Endodermal cell (in vitro differentiated cells): ENCODE measurements around the gene SRCAP. TPM values are rescaled to one million over a fixed set of nuclear protein-coding genes. Genes with fewer than 3 reads are reported as not detected.
A peak's percentile ranks its signal among the peaks of the same experiment; 100 is the strongest.

ENCODE experiments used
- DNase-seq: peaks from one replicate; pipeline ENCODE4 v3.0.0-alpha.2; 2017
- H3K27ac ChIP-seq: 2 replicates; pipeline ENCODE4 v1.5.1; 2013; ENCODE audit warnings: mild to moderate bottlenecking, low read depth, low read length, moderate library complexity
- H3K27me3 ChIP-seq: 2 replicates; pipeline ENCODE4 v1.6.1; 2013; ENCODE audit warnings: mild to moderate bottlenecking, low read length, moderate library complexity; ENCODE audit not compliant: insufficient read depth, control insufficient read depth, poor library complexity, severe bottlenecking
- H3K36me3 ChIP-seq: 2 replicates; pipeline ENCODE4 v1.7.0; 2013; ENCODE audit warnings: mild to moderate bottlenecking, low read length, moderate library complexity; ENCODE audit not compliant: control insufficient read depth, insufficient read depth
- H3K4me1 ChIP-seq: one replicate; pipeline ENCODE4 v1.7.0; 2013; ENCODE audit warnings: low read length; ENCODE audit not compliant: control insufficient read depth, insufficient read depth
- H3K4me3 ChIP-seq: 2 replicates; pipeline ENCODE4 v1.5.1; 2013; ENCODE audit warnings: mild to moderate bottlenecking, low read length, moderate library complexity
- H3K9ac ChIP-seq: 2 replicates; pipeline ENCODE4 v1.6.1; 2013; ENCODE audit warnings: mild to moderate bottlenecking, low read length, moderate library complexity; ENCODE audit not compliant: poor library complexity, severe bottlenecking; ENCODE audit errors: extremely low read depth
- H3K9me3 ChIP-seq: 2 replicates; pipeline ENCODE4 v1.6.1; 2013; ENCODE audit warnings: mild to moderate bottlenecking, low read length, moderate library complexity; ENCODE audit not compliant: control insufficient read depth
- H3K27ac Mint-ChIP-seq: 2 replicates; pipeline ENCODE4 v1.8.0; 2020; ENCODE audit warnings: mixed read lengths
- H3K27me3 Mint-ChIP-seq: 2 replicates; pipeline ENCODE4 v1.8.0; 2021; ENCODE audit warnings: mild to moderate bottlenecking, mixed read lengths; ENCODE audit not compliant: insufficient read depth
- H3K36me3 Mint-ChIP-seq: 2 replicates; pipeline ENCODE4 v1.8.0; 2020; ENCODE audit warnings: low read depth, mixed read lengths
- H3K4me1 Mint-ChIP-seq: 2 replicates; pipeline ENCODE4 v1.8.0; 2020; ENCODE audit warnings: mixed read lengths
- H3K4me3 Mint-ChIP-seq: 2 replicates; pipeline ENCODE4 v1.8.0; 2020; ENCODE audit warnings: mild to moderate bottlenecking, moderate library complexity, mixed read lengths
- H3K9me3 Mint-ChIP-seq: 2 replicates; pipeline ENCODE4 v1.8.0; 2020; ENCODE audit warnings: mild to moderate bottlenecking, mixed read lengths
- CTCF ChIP-seq: fragments of 200-600 bp; sonication (generic); conservative IDR thresholded peaks from 2 replicates; pipeline ENCODE4 v1.5.0; 2021; ENCODE audit warnings: antibody characterized with exemption, mild to moderate bottlenecking
- WGBS, 2 experiments: methylation state at CpG; one replicate each; pipeline versions ENCODE4 v1.1.5 to v1.1.7; 2013; ENCODE audit warnings: missing lambda C conversion rate in 2 of 2, mixed read lengths in 1 of 2; ENCODE audit not compliant: insufficient coverage in 1 of 2, insufficient read length in 1 of 2; 5-methylcytosine and 5-hydroxymethylcytosine counted together
- total RNA-seq, 2 donors: library from RNA; stranded (reverse); fragmentation: NEBNext Ultra II Directional in 1 of 2; extraction: Animal tissue kit (Norgen Biotek cat#: 25700) in 1 of 2; gene quantifications; 2 replicates in 1 of 2; 3 replicates in 1 of 2; pipeline ENCODE4 v1.2.1, GENCODE V29; 2021

The SRCAP gene
- total RNA-seq, 2 donors from 2014 or later = 57.7 to 66.9 TPM

- H3K4me1 ChIP-seq = peaks cover 6% of the 10 kb centered on the region
- Mint-ChIP-seq H3K4me1 (peaks cover 15% of the 10 kb centered on the region), H3K27me3 (peaks cover 20% of the 10 kb centered on the region), H3K36me3 (peaks cover 37% of the 10 kb centered on the region), H3K4me3 (peak overlapping the region; percentile 80), H3K27ac (peak overlapping the region; percentile 79), H3K9me3 (no peaks in the 10 kb centered on the region)
- TF ChIP-seq CTCF = no peak
- WGBS, 2 experiments = 54 to 59% methylated on average over 26 to 32 of the region's 32 CpGs
- peak overlapping the region; percentile 84 for H3K4me3 ChIP-seq
- H3K36me3 ChIP-seq = peaks cover 38% of the 10 kb centered on the region
- H3K27ac ChIP-seq = peak overlapping the region; percentile 94
- H3K9ac ChIP-seq = peak overlapping the region; percentile 60
- no peaks in the 10 kb centered on the region for H3K9me3 ChIP-seq
- DNase-seq = no peak
- H3K27me3 ChIP-seq = no peaks in the 10 kb centered on the region
Measured at GRCh38 chr16:30656974-30657865, 41.8 kb upstream of the SRCAP start.

- H3K4me1 ChIP-seq = peaks cover 6% of the 10 kb centered on the region
- no peaks in the 10 kb centered on the region for H3K27me3 ChIP-seq
- peak within 1 kb of the TSS; percentile 94 for H3K27ac ChIP-seq
- H3K4me1 Mint-ChIP-seq = peaks cover 13% of the 10 kb centered on the region
- DNase-seq = peak; percentile 100
- peak within 1 kb of the TSS; percentile 93 for H3K4me3 ChIP-seq
- H3K27me3 Mint-ChIP-seq = peaks cover 16% of the 10 kb centered on the region
- WGBS, 2 experiments = 0 to 1% methylated on average over 38 to 86 of the region's 86 CpGs
- H3K9me3 Mint-ChIP-seq = no peaks in the 10 kb centered on the region
- peak; percentile 94 for TF ChIP-seq CTCF
- H3K36me3 Mint-ChIP-seq = peaks cover 41% of the 10 kb centered on the region
- peaks cover 46% of the 10 kb centered on the region for H3K36me3 ChIP-seq
- H3K9ac ChIP-seq = peak within 1 kb of the TSS; percentile 88
- no peaks in the 10 kb centered on the region for H3K9me3 ChIP-seq
- peak within 1 kb of the TSS; percentile 98 for H3K27ac Mint-ChIP-seq
- peak within 1 kb of the TSS; percentile 80 for H3K4me3 Mint-ChIP-seq
Measured at GRCh38 chr16:30657866-30658730, 40.9 kb upstream of the SRCAP start, which contains the start of gene FBRS. TSS of gene FBRS (plus strand) at chr16:30658431. CDS start at chr16:30659519, 1,088 bp downstream.

- H3K4me3 Mint-ChIP-seq = peak overlapping the region; percentile 80
- peak; percentile 73 for DNase-seq
- H3K27ac Mint-ChIP-seq = peak overlapping the region; percentile 98
- peaks cover 47% of the 10 kb centered on the region for H3K36me3 Mint-ChIP-seq
- H3K9me3 Mint-ChIP-seq = no peaks in the 10 kb centered on the region
- WGBS, 2 experiments = 0% methylated on average over 17 to 64 of the region's 64 CpGs
- peaks cover 53% of the 10 kb centered on the region for H3K36me3 ChIP-seq
- H3K4me1 ChIP-seq = peaks cover 6% of the 10 kb centered on the region
- H3K27ac ChIP-seq = peak overlapping the region; percentile 87
- peak overlapping the region; percentile 93 for H3K4me3 ChIP-seq
- TF ChIP-seq CTCF = peak; percentile 30
- H3K9ac ChIP-seq = peak overlapping the region; percentile 88
- H3K4me1 Mint-ChIP-seq = peaks cover 13% of the 10 kb centered on the region
- no peaks in the 10 kb centered on the region for H3K9me3 ChIP-seq
- H3K27me3 ChIP-seq = no peaks in the 10 kb centered on the region
- peaks cover 24% of the 10 kb centered on the region for H3K27me3 Mint-ChIP-seq
Measured at GRCh38 chr16:30658731-30659506, 40.1 kb upstream of the SRCAP start.
